K562 (cell line): ENCODE measurements around the gene CBL. TPM values are rescaled to one million over a fixed set of nuclear protein-coding genes. Genes with fewer than 3 reads are reported as not detected.

Experiments
- ATAC-seq: fragments of 200-7000 bp; cut with Tn5 transposase; 3 replicates; pipeline ENCODE4 v1.9.1; 2020; ENCODE audit warnings: moderate library complexity
- BruUV-seq: library from RNA; stranded (reverse); fragments of 400-500 nt; replicated peaks from 2 replicates; lab custom pipeline; 2021; lab: Mats Ljungman, UMichigan
- CTCF ChIA-PET: fragments of 300-600 bp; formaldehyde crosslinking; extraction: SDS; loops from one replicate; lab custom pipeline; 2021; ENCODE audit warnings: low intra/inter-chr PET ratio; lab: Yijun Ruan, JAX
- POLR2A ChIA-PET: fragments of 300-600, 350-650 bp; sonication (Branson Sonifier 250); formaldehyde crosslinking; extraction: SDS; loops from one replicate; lab custom pipeline; 2021; ENCODE audit warnings: antibody characterized with exemption, inconsistent platforms; lab: Yijun Ruan, JAX
- DNase-seq, 4 experiments: peaks; one replicate each; pipeline versions ENCODE4 v3.0.0 to v3.0.0-alpha.2; 2011 to 2018; ENCODE audit warnings: low spot score in 3 of 4, mixed read lengths in 3 of 4; ENCODE audit errors: extremely low read depth in 1 of 4
- FAIRE-seq: peaks from 2 replicates; lab custom pipeline; 2011; peaks lifted over from hg19 to GRCh38; lab: Jason Lieb, UNC
- H2AFZ ChIP-seq: 2 replicates; pipeline ENCODE4 v1.6.0; 2011; ENCODE audit warnings: low read depth, low read length, control low read depth, inconsistent platforms
- H3K27ac ChIP-seq: fragments of 200-600 bp; 3 replicates; pipeline ENCODE4 v1.8.0; 2011; ENCODE audit warnings: low read depth, mild to moderate bottlenecking, control low read depth, inconsistent platforms, low read length, moderate library complexity, mixed read lengths; ENCODE audit errors: extremely low read depth
- H3K27me3 ChIP-seq, 2 experiments: fragments of 300-600 bp in 1 of 2; 2 replicates in 1 of 2; 3 replicates in 1 of 2; pipeline versions ENCODE4 v1.6.0 to v1.8.0; 2011; ENCODE audit warnings: inconsistent platforms in 2 of 2, low read length in 2 of 2, mild to moderate bottlenecking in 1 of 2, mixed read lengths in 1 of 2, moderate library complexity in 1 of 2; ENCODE audit not compliant: control insufficient read depth in 2 of 2, insufficient read depth in 2 of 2
- H3K36me3 ChIP-seq: fragments of 300-600 bp; 3 replicates; pipeline ENCODE4 v1.8.0; 2011; ENCODE audit warnings: mild to moderate bottlenecking, low read length, inconsistent platforms; ENCODE audit not compliant: control insufficient read depth, insufficient read depth
- H3K4me1 ChIP-seq, 2 experiments: fragments of 200-600 bp in 1 of 2; replicated peaks in 1 of 2; 2 replicates in 1 of 2; 3 replicates in 1 of 2; pipeline versions ENCODE4 v1.5.1 to v1.8.0; 2011; ENCODE audit warnings: inconsistent platforms in 2 of 2, low read length in 2 of 2, mild to moderate bottlenecking in 1 of 2, mixed read lengths in 1 of 2, moderate library complexity in 1 of 2; ENCODE audit not compliant: control insufficient read depth in 2 of 2, insufficient read depth in 2 of 2
- H3K4me2 ChIP-seq: 2 replicates; pipeline ENCODE4 v1.6.1; 2011; ENCODE audit warnings: low read length, control low read depth, inconsistent platforms, mixed read lengths; ENCODE audit not compliant: insufficient read depth
- H3K4me3 ChIP-seq: fragments of 200-600 bp; sonication (generic), shearing (Covaris generic); 2 replicates; pipeline ENCODE4 v1.5.1; 2016; ENCODE audit warnings: control low read depth, inconsistent platforms
- H3K79me2 ChIP-seq: fragments of 200-600 bp; 3 replicates; pipeline ENCODE4 v1.8.0; 2011; ENCODE audit warnings: low read length, inconsistent platforms; ENCODE audit not compliant: control insufficient read depth, insufficient read depth
- H3K9ac ChIP-seq, 2 experiments: 2 replicates each; pipeline versions ENCODE4 v1.6.0 to v1.6.1; 2011; ENCODE audit warnings: low read depth in 2 of 2, low read length in 2 of 2, control low read depth in 1 of 2, inconsistent platforms in 1 of 2, mild to moderate bottlenecking in 1 of 2, mixed read lengths in 1 of 2; ENCODE audit not compliant: insufficient read depth in 1 of 2
- H3K9me1 ChIP-seq: one replicate; pipeline ENCODE4 v1.6.0; 2011; ENCODE audit warnings: inconsistent platforms, mild to moderate bottlenecking, low read length, moderate library complexity; ENCODE audit not compliant: control insufficient read depth, insufficient read depth
- H3K9me3 ChIP-seq: replicated peaks from 2 replicates; pipeline ENCODE4 v1.5.1; 2011; ENCODE audit warnings: low read depth, low read length, inconsistent platforms; ENCODE audit not compliant: control insufficient read depth, insufficient read depth
- H4K20me1 ChIP-seq: replicated peaks from 2 replicates; pipeline ENCODE4 v1.6.1; 2011; ENCODE audit warnings: low read length, inconsistent platforms, mixed read lengths; ENCODE audit not compliant: control insufficient read depth, insufficient read depth
- EGR1 ChIP-seq: fragments of 450-650 bp; conservative IDR thresholded peaks from 2 replicates; pipeline ENCODE4 v1.6.1; 2017; ENCODE audit warnings: mild to moderate bottlenecking
- ETV1 ChIP-seq: fragments of 450-650 bp; conservative IDR thresholded peaks from 2 replicates; pipeline ENCODE4 v1.6.1; 2016; ENCODE audit warnings: missing genetic modification characterization, control low read depth, low read depth, missing compliant biosample characterization
- KAT8 ChIP-seq: fragments of 450-650 bp; IDR thresholded peaks from 2 replicates; pipeline ENCODE4 v1.6.1; 2016; ENCODE audit warnings: low read depth, mild to moderate bottlenecking
- SMARCA5 ChIP-seq: fragments of 450-650 bp; IDR thresholded peaks from 2 replicates; pipeline ENCODE4 v1.6.1; 2016
- ZFP36 ChIP-seq: fragments of 150-350 bp; IDR thresholded peaks from 2 replicates; pipeline ENCODE4 v1.6.1; 2018; ENCODE audit warnings: low read length, low read depth; ENCODE audit not compliant: partially characterized antibody
- WGBS: fragments of 100-300 bp; shearing (Covaris generic); methylation state at CpG from one replicate; pipeline ENCODE4 v1.1.6; 2016; ENCODE audit warnings: low coverage, mixed read lengths; ENCODE audit not compliant: insufficient coverage; ENCODE audit errors: missing lambda C conversion rate; 5-methylcytosine and 5-hydroxymethylcytosine counted together
- in situ Hi-C: fragments of 300-500 bp; cut with MboI; formaldehyde crosslinking; loops from 4 replicates; pipeline ENCODE4 v1.15.0; 2018; ENCODE audit warnings: inconsistent platforms, mixed read lengths
- intact Hi-C: fragments of 100-400 bp; cut with micrococcal nuclease; formaldehyde crosslinking; loops from 2 replicates; pipeline ENCODE4 v1.14.2; 2022
- polyA plus RNA-seq, 8 experiments: library from polyadenylated mRNA; depleted of rRNA in 4 of 8; stranded (reverse) in 5 of 8; unstranded in 3 of 8; fragments of >200 nt; fragmentation: Nextera tagmentation in 2 of 8; fragmentation: Illumina TruSeq in 1 of 8; extraction: Ambion mirVana in 2 of 8; extraction: Trizol in 1 of 8; gene quantifications; 2 replicates each; pipeline versions ENCODE4 v1.2.1 to v1.2.3, GENCODE V29; 2011 to 2014; ENCODE audit warnings: inconsistent platforms in 1 of 8, missing spikeins in 1 of 8
- total RNA-seq, 7 experiments: library from RNA; depleted of rRNA in 6 of 7; stranded (reverse); fragments of >200 nt in 6 of 7; fragmentation: Illumina TruSeq in 2 of 7; extraction: Trizol in 2 of 7; gene quantifications; 2 replicates each; pipeline versions ENCODE4 v1.2.1 to v1.2.3, GENCODE V29; 2011 to 2021; ENCODE audit warnings: low replicate concordance in 1 of 7
- TF ChIP-seq, protein P1 (sequence below): fragments of 150-350 bp; IDR thresholded peaks from 2 replicates; pipeline ENCODE4 v1.6.1; 2014; ENCODE audit warnings: low read depth, mild to moderate bottlenecking, low read length, borderline replicate concordance
- TF ChIP-seq, protein P2 (sequence below): fragments of 450-650 bp; IDR thresholded peaks from 2 replicates; pipeline ENCODE4 v1.6.1; 2016; ENCODE audit warnings: borderline replicate concordance

CBL gene
- total and polyA plus RNA-seq, 9 of the 15 experiments (the other 6 are each of a cell fraction or from before 2014, with no cell fraction given) = 3.2 to 24.9 (median 9.9) TPM

DNA sequence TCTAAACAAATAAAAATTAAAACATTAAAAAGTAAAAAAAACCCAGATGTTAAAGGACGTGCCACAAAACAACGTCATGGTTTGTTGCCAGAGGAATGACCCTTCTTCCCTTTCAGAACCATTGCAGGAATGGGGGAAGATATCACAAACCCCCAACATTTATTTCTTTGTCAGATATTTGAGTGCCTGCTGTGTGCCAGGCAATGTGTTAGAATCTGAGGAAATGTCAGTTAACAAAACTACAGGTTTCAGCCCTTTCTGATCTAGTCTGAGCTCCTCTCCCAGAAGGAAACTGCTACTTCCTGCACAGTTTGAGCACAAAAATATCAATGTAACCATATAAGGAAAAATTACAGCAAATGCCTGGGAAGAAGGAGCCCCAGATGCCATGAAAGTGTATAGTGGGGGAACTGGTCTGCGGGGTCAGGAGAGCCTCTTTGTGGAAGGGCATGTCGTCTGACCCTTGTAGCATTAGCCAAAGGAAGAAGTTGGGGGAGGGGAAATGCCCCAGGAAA, 27.9 kb upstream of the CBL start:
- Histone ChIP-seq H3K27ac (no peak overlapping the region), H3K4me1 (peaks cover 24 to 41% of the 10 kb centered on the region in 2 experiments), H3K36me3 (no peaks in the 10 kb centered on the region), H3K9me3 (no peaks in the 10 kb centered on the region), H2AFZ (0 out of 2 replicates have a peak overlapping the region, but pooled peaks have one; percentile 43), H3K9me1 (no peaks in the 10 kb centered on the region), H3K79me2 (no peaks in the 10 kb centered on the region), H4K20me1 (no peaks in the 10 kb centered on the region), H3K9ac (no peak overlapping the region), H3K27me3 (no peaks in the 10 kb centered on the region), H3K4me3 (no peak overlapping the region), H3K4me2 (no peak overlapping the region)
- TF ChIP-seq ETV1 (tag) (0 out of 2 replicates have a peak, but pooled peaks have one; percentile 11), KAT8 (no peak)
- no peak for DNase-seq
- POLR2A ChIA-PET = interaction anchor here (1.2 kb wide), 1 partner anchor 11 kb away, joined by 5 read pairs; no protein-coding TSS in a partner anchor
- no peak for FAIRE-seq
- BruUV-seq = no TSS peak
- no peak for ATAC-seq
- in situ Hi-C loops (no loop called here), intact Hi-C loops (no loop called here)
- CTCF ChIA-PET = no interaction called here
- 26% methylated on average over 4 of the region's 4 CpGs for WGBS

DNA sequence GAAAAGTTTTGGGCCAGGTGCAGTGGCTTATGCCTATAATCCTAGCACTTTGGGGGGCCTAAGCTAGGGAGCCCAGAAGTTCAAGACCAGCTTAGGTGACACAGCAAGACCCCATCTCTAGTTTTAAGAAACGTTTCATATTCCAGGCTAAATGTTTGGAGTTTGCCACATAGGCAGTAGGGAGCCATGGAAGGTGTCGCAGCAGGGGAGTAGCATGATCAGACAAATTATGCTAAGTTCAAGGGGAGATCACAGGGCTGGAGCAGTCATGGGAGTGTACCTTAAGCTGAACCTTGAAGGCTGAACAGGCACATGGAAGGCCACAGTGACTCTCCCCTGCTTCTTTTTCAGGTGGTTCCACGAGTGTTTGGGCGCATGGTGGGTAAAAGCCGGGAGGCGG, 26.8 kb upstream of the CBL start:
- no peaks in the 10 kb centered on the region for H3K9me3 ChIP-seq
- no peaks in the 10 kb centered on the region for H4K20me1 ChIP-seq
- no peak overlapping the region for H3K4me2 ChIP-seq
- intact Hi-C loops (no loop called here), in situ Hi-C loops (no loop called here)
- ChIA-PET POLR2A (interaction anchor here (0.6 to 0.9 kb wide), 3 partner anchors 37 to 73 kb away, joined by 3 to 4 read pairs (median 3); partner anchors contain the start of gene C2CD2L), CTCF (no interaction called here)
- BruUV-seq = no TSS peak
- peaks cover 23 to 34% of the 10 kb centered on the region in 2 experiments for H3K4me1 ChIP-seq
- no peak for DNase-seq
- no peaks in the 10 kb centered on the region for H3K9me1 ChIP-seq
- peaks cover 0 to 5% of the 10 kb centered on the region in 2 experiments; a peak in 1 of 5 replicates for H3K27me3 ChIP-seq
- 59% methylated on average over 6 of the region's 6 CpGs for WGBS
- FAIRE-seq = no peak
- no peaks in the 10 kb centered on the region for H3K36me3 ChIP-seq
- H3K27ac ChIP-seq = no peak overlapping the region
- no peak overlapping the region for H2AFZ ChIP-seq
- no peak overlapping the region for H3K4me3 ChIP-seq
- no peaks in the 10 kb centered on the region for H3K79me2 ChIP-seq
- ATAC-seq = no peak
- no peak overlapping the region for H3K9ac ChIP-seq
- TF ChIP-seq ZFP36 (peak; percentile 68), SMARCA5 (no peak), EGR1 (no peak)
- TF ChIP-seq, protein P1, sequence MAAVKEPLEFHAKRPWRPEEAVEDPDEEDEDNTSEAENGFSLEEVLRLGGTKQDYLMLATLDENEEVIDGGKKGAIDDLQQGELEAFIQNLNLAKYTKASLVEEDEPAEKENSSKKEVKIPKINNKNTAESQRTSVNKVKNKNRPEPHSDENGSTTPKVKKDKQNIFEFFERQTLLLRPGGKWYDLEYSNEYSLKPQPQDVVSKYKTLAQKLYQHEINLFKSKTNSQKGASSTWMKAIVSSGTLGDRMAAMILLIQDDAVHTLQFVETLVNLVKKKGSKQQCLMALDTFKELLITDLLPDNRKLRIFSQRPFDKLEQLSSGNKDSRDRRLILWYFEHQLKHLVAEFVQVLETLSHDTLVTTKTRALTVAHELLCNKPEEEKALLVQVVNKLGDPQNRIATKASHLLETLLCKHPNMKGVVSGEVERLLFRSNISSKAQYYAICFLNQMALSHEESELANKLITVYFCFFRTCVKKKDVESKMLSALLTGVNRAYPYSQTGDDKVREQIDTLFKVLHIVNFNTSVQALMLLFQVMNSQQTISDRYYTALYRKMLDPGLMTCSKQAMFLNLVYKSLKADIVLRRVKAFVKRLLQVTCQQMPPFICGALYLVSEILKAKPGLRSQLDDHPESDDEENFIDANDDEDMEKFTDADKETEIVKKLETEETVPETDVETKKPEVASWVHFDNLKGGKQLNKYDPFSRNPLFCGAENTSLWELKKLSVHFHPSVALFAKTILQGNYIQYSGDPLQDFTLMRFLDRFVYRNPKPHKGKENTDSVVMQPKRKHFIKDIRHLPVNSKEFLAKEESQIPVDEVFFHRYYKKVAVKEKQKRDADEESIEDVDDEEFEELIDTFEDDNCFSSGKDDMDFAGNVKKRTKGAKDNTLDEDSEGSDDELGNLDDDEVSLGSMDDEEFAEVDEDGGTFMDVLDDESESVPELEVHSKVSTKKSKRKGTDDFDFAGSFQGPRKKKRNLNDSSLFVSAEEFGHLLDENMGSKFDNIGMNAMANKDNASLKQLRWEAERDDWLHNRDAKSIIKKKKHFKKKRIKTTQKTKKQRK = no peak
- TF ChIP-seq, protein P2, sequence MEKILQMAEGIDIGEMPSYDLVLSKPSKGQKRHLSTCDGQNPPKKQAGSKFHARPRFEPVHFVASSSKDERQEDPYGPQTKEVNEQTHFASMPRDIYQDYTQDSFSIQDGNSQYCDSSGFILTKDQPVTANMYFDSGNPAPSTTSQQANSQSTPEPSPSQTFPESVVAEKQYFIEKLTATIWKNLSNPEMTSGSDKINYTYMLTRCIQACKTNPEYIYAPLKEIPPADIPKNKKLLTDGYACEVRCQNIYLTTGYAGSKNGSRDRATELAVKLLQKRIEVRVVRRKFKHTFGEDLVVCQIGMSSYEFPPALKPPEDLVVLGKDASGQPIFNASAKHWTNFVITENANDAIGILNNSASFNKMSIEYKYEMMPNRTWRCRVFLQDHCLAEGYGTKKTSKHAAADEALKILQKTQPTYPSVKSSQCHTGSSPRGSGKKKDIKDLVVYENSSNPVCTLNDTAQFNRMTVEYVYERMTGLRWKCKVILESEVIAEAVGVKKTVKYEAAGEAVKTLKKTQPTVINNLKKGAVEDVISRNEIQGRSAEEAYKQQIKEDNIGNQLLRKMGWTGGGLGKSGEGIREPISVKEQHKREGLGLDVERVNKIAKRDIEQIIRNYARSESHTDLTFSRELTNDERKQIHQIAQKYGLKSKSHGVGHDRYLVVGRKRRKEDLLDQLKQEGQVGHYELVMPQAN = no peak
